ENCODE results near the gene TUBA1C.

TUBA1C gene

DNA sequence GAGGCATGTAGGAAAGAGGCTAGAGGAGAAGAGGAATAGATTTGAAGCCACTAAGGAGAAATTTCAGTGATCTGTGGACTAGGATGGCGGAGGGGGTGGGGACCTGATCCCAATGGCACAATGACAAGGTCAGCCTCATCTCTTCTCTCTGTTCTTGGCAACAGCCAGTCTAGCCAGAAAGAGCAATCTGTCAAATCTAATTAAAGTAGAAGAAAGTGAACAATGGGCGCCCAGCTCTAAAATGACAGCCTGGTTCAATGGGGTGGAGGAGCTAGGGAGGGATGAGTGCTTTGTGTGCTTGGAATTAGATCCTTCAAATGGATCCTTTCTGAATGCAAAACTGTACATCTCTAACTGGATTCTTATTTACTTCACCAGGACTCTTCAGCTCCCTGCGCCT is 37.2 kb upstream of the TUBA1C start:
- no peak overlapping the region for H3K4me3 ChIP-seq (ENCODE audit: control insufficient read depth, low read depth, low read length)
- DNase-seq (ENCODE audit: low read depth), result no peak
- TF ChIP-seq, protein P1, sequence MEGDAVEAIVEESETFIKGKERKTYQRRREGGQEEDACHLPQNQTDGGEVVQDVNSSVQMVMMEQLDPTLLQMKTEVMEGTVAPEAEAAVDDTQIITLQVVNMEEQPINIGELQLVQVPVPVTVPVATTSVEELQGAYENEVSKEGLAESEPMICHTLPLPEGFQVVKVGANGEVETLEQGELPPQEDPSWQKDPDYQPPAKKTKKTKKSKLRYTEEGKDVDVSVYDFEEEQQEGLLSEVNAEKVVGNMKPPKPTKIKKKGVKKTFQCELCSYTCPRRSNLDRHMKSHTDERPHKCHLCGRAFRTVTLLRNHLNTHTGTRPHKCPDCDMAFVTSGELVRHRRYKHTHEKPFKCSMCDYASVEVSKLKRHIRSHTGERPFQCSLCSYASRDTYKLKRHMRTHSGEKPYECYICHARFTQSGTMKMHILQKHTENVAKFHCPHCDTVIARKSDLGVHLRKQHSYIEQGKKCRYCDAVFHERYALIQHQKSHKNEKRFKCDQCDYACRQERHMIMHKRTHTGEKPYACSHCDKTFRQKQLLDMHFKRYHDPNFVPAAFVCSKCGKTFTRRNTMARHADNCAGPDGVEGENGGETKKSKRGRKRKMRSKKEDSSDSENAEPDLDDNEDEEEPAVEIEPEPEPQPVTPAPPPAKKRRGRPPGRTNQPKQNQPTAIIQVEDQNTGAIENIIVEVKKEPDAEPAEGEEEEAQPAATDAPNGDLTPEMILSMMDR (conservative IDR thresholded peaks at IDR 0.05; ENCODE audit: control insufficient read depth, insufficient read depth, low read depth, low read length), result no peak

DNA sequence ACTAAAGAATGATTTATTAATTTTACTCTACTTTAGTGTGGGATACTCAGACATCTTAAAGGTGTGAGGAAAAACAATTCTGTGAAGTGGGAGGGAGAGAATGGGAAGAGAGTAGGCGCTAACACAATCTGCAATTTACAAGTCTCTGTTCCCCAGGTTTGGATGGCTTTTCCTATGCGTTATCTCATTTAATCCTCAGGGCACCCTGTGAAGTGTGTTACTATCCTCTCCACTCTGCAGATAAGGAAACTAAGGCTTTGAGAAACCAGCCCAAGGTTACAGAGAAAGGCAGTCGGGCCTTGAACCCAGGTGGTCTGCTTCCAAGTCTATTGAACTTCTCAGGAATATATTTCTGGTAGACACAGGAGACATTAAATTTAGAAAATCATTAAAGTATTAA is 36.2 kb upstream of the TUBA1C start:
- H3K4me3 ChIP-seq (ENCODE audit: control insufficient read depth, low read depth, low read length), result no peak overlapping the region
- TF ChIP-seq, protein P1 (conservative IDR thresholded peaks at IDR 0.05; ENCODE audit: control insufficient read depth, insufficient read depth, low read depth, low read length), result no peak
- no peak for DNase-seq (ENCODE audit: low read depth)

DNA sequence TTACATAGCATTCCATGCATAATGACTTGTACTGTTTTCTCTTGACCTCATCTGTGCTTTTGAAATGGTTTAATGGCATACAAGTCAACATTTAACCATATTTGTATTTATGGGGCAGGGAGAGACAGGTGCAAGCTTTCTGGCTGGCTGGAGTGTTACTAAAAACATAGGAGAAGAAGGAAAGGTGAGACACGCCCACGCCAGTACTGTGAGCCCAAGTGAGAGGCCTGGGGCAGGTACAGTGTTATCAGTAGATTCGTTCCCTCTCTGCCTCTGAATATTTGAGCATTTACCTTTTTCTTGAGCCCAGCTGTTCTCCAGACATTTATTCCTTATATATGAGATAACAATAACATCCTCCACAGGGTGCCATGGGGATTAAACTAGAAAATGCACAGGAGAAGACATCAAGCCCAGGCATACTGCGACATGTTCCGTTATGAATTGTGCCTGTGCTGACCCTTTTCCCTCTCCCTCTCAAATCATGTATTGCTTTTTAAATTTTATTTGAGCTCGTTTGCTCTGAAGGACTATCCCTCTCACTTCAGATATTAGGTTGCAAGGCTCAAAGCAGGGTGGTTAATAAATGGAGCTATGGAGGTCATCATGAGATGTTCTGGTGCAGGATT is 34.6 kb upstream of the TUBA1C start:
- TF ChIP-seq, protein P1 (conservative IDR thresholded peaks at IDR 0.05; ENCODE audit: control insufficient read depth, insufficient read depth, low read depth, low read length), result no peak
- H3K4me3 ChIP-seq (ENCODE audit: control insufficient read depth, low read depth, low read length), result no peak overlapping the region
- no peak for DNase-seq (ENCODE audit: low read depth)

DNA sequence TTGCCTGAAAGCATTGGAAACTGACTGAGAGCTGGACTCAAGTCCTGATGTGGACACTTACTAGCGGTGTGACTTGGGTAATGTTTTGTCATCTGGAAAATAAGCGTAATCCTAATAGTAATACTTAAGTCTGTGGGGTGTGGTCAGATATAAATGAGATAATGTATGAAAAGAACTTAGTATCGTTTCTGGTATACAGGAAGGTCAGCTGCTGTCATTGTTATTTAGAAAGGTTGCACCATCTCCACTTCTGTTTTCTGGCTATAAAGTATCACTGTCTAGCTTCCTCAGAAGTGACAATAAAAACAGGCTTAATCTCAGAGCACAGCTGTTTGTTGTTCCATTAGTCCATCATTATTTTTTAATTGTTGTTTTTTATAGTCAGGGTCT is 34.1 kb upstream of the TUBA1C start:
- DNase-seq (ENCODE audit: low read depth), result no peak
- TF ChIP-seq, protein P1 (conservative IDR thresholded peaks at IDR 0.05; ENCODE audit: control insufficient read depth, insufficient read depth, low read depth, low read length), result no peak
- H3K4me3 ChIP-seq (ENCODE audit: control insufficient read depth, low read depth, low read length), result no peak overlapping the region

DNA sequence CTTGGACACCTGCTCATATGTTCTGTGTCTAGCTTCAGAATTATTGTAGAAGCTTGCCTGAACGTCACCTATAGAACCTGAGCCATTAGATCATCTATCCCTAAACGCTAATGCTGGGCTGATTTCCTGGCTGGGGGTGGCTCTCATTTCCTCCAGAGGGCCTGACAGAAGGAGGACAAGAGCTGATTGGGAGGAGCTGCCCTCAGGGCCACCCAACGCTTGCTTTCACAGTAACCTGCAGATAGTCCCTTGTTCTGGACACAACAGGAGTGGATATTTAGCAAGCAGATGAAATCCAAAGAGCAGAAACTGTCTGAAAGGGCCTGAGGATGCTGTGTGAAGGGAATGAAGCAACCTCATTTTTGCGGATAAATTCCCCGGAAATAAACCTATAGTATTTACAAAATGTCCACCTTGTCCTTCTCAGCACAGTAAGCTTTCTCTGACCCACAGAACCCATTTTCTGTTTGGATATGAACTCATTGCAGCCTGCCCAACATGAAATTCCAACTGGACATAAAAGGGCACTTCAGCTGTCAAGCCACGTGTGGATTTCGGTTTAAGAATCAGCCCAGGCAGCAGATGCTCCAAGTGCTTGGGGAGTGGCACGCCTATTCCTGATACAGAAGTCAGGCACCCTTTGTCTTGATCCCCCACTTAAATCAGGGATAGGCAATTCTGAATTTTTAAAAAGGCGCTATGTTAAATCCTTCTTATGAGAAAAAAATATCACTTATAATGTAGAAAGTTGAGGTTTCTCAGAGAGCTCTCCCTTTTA is 32.8 kb upstream of the TUBA1C start:
- peak; percentile 9 for DNase-seq (ENCODE audit: low read depth)
- TF ChIP-seq, protein P1 (conservative IDR thresholded peaks at IDR 0.05; ENCODE audit: control insufficient read depth, insufficient read depth, low read depth, low read length), result no peak
- H3K4me3 ChIP-seq (ENCODE audit: control insufficient read depth, low read depth, low read length), result no peak overlapping the region

DNA sequence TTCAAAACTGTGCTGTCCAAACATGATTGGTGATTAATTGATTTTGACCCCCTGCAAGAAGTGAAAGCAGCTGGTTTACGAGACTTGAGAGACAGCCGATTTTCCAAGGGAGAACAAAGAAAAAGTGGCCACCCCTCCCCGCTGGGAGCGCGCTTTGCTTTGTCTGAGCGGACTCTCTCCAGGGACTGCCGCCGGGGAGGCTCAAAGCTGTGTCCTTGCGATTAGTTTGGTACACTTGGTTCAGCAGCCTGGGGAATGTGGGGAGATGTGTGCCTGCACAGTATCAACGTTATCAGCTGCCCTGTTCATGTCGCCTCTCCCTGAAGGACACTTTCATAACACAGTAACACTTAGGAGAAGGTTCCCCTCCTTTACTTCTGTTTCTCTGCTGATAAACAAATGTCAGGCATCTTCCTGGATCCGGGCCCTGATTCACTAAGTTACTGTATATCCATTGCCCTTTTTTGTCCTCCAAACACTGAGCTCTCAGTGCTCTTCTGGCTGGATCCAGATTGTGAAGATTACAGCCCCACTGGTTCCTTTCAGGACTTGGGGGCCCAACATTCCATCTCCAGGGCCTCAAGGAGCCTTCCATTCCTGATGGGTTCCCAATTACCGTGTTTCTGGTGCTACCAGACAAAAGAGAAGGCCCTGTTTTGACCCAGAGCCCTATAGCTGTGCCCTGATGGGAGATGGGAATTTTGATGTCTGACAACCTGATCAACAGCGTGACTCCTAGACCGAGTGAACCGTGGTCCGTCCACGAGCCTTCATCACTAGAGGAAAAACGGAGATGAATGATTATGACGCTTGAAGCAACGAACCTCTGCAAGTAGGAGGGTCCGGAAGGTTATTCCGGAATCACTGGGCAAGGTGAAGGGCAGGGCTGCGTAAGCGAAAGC is 31.7 kb upstream of the TUBA1C start:
- TF ChIP-seq, protein P1 (conservative IDR thresholded peaks at IDR 0.05; ENCODE audit: control insufficient read depth, insufficient read depth, low read depth, low read length), result peak; percentile 4
- no peak overlapping the region for H3K4me3 ChIP-seq (ENCODE audit: control insufficient read depth, low read depth, low read length)
- DNase-seq (ENCODE audit: low read depth), result peak; percentile 31

All from fibroblast of mammary gland (primary cell).